Urothelium cell line (cell line): ENCODE data around the gene NPW.

Source experiments
- DNase-seq: peaks from one replicate; pipeline ENCODE4 v3.0.0; 2011; ENCODE audit warnings: low spot score, mixed read lengths
- FAIRE-seq: peaks from 2 replicates; lab custom pipeline; 2011; peaks lifted over from hg19 to GRCh38; lab: Jason Lieb, UNC

The NPW gene

DNA sequence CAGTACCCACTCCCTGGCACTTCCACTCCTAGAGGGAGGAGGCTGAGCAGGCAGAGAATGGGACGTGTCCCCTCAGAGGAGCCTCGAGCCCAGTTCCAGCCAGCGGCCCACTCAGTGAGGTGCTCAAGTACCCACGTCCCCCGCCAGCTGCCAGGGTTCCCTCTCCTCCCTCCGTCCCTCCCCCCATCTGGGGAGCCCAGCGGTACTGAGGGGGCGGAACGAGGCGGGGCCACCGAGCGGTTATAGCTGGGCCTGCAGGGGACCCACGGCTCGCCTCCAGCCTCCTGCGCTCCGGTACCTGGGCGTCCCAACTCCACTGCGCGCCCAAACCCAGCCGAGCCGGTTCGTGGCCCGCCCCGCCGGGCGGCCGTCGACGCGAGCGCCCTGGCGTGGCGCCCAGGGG is at the start of gene NPW:
TSS of gene NPW (plus strand) at position 268 of the 403 bp plus-strand sequence.
- FAIRE-seq = no peak
- DNase-seq = no peak

DNA sequence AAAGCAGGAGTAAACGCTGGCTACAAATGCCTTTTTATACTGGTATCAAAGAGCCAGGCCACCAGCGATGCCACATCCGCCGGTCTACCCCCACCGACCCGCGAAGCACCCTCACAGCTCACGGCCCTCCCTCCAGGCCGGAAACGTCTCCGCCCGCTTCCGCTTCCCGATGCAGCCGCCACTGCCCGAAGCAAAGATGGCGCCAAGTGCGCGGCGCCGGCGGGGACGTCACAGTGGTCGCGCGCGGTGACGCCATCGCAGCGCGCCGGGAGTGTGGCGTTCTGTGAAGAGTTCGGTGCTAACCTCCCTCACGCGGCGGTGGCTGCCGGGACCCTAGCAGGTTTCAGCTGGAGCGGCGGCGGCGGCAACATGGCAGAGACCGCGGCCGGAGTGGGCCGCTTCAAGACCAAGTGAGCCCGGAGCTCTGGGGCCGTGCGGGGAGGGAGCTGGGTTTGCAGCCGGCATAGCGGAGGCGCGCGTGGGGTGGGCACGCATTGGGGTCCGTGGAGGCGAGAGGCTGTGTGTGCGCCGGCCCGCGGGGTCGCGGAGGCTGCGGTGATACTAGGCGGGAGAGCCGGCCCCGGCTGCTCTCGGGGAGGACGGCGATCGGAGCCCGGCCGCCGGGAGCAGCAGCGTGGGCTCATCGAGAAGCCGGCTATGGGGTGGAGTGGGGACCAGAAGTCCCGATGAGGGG is 47.6 kb upstream of the NPW start, which contains the start of gene TBL3:
TSS of gene TBL3 (plus strand) at position 258 of the 694 bp plus-strand sequence. CDS start at position 370, 112 bp downstream.
- FAIRE-seq (peak; percentile 100), DNase-seq (peak; percentile 96)

DNA sequence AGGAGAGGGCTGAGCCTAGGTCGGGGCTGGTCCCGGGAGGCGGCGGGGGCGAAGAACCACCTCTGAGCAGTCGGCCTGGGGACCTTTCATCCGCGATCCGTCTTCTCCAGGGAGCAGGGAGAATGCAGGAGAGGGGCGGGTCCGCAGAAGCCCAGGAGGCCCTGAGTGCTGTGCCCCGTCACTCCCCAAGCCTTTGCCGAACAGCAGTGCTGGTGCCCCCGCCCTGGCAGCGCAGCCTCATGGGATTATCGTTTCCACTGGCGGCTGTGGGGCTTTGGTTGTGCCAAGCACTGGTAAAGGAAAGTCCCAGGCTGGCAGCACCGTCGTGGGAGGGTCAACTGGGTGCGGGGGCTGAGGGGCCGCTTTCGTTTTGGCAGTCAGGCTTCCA is 47.1 kb upstream of the NPW start:
- FAIRE-seq (peak; percentile 13), DNase-seq (no peak)

DNA sequence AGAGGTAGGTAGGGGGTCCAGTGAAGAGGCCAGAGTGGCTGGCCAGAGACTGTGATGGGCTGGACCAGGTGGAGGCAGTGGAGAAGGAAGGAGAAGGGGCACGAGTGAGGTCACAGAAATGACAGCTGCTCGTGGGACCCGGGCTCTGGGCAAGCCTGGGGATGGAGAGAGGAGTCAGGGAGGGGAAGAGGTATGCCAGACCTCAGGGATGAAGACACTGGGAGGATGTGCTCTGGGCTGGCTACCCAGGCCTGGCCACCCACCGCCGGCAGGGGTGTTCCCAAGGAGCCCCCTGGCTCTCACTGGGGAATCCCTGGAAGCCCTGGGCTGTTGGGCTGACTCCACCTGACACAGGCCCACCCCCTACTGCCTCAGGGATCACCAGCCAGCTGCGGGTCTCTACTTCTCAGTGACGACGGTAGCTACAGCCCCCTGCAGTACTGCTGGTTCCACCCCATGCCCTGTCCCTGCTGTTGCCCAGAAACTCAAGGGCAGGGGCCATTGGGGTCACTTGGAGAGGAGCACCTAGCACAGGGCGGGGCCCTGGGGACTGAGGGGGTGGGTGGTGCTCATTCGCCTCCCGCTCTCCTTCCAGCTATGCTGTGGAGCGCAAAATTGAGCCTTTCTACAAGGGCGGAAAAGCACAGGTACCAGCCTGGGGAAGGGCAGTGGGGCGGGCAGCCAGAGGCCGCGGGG is 46.0 kb upstream of the NPW start:
- no peak for DNase-seq
- no peak for FAIRE-seq

DNA sequence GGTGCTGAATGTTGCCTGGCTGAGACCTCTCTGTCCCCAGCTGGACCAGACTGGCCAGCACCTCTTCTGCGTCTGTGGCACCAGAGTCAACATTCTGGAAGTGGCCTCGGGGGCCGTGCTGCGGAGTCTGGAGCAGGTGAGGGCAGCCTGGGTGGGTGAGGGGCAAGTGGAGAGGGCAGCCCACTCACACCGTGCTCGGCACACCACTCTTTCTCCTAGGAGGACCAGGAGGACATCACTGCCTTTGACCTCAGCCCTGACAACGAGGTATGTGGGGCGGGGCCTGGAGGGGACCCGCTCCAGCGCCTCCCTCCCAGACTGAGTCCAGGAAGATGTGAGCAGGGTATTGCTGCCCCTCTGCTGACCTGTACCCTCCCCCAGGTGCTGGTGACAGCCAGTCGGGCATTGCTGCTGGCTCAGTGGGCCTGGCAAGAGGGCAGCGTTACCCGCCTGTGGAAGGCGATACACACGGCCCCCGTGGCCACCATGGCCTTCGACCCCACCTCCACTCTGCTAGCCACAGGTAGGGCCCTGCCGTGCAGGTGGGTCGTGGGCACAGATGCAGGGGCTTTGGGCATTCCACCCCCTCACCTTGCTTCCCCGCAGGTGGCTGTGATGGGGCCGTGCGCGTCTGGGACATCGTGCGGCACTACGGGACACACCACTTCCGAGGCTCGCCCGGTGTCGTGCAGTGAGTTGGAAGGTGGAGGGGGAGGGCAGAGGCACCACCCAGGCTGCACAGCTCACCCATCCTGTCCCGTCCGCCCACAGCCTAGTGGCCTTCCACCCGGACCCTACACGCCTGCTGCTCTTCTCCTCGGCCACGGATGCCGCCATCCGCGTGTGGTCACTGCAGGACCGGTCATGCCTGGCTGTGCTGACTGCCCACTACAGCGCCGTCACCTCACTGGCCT is 45.2 kb upstream of the NPW start:
- FAIRE-seq (peak; percentile 78), DNase-seq (no peak)

DNA sequence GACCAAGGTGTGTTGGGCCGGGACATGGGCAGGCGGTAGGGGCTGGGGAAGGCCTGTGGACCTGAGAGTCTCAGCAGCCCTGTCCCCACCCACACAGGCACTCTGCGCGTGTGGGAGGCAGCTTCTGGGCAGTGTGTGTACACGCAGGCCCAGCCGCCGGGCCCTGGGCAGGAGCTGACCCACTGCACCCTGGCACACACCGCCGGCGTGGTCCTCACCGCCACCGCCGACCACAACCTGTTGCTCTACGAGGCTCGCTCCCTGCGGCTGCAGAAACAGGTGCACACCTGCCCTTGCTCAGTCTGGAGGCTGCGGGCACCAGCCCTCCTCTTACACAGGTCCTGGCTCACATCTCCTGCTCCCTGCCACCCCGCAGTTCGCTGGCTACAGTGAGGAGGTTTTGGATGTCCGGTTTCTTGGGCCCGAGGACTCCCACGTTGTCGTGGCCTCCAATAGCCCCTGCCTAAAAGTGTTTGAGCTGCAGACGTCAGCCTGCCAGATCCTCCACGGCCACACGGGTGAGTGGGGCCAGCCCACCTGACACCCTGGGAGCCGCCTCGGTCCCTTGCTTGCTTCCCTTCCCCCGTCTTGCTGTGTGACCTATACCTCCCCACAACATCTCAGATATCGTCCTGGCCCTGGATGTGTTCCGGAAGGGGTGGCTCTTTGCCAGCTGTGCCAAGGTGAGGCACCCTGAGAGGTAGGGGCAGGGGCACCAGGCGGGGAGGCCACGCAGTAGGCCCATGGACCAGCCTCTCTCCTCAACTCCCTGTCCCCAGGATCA is 44.0 kb upstream of the NPW start:
- DNase-seq = no peak
- FAIRE-seq = no peak

DNA sequence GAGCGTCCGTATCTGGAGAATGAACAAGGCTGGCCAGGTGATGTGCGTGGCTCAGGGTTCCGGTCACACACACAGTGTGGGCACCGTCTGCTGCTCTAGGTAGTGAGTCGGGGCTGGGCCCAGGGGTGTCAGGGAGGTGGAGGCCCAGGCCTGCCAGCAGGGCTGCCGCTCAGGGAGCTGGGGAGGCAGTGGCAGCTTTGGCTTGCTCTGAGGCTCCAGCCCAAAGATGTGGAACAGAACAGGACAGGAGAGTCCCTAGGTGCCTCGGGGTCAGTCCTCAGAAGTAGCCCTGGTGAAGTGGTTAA is 43.4 kb upstream of the NPW start:
- DNase-seq (no peak), FAIRE-seq (no peak)

DNA sequence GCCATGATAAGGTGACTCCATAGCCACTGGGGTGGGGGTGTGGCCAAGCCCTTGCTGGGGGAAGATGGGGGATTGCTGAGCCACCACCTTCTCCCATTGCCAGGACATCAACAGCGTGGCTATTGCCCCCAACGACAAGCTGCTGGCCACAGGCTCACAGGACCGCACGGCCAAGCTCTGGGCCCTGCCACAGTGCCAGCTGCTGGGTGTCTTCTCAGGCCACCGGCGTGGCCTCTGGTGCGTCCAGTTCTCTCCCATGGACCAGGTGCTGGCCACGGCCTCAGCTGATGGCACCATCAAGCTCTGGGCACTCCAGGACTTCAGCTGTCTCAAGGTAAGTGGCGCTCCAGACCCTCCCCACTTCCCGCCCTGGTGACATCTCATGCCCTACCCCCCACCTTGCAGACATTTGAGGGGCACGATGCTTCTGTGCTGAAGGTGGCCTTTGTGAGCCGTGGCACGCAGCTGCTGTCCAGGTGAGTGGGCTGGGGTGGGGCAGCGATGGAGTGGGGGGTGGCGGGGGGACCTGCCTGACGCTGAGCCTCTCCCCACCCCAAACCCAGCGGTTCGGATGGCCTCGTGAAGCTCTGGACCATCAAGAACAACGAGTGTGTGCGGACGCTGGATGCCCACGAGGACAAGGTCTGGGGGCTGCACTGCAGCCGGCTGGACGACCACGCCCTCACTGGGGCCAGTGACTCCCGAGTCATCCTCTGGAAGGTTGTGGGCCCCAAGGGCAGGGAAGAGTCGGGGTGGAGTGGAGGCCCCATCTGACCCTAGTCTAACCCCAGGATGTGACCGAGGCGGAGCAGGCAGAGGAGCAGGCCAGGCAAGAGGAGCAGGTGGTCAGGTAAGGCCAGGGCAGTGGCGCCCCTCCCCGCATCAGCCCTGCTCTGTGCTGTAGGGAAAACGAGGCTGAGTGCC is 42.4 kb upstream of the NPW start:
- FAIRE-seq = peak; percentile 44
- DNase-seq = no peak

DNA sequence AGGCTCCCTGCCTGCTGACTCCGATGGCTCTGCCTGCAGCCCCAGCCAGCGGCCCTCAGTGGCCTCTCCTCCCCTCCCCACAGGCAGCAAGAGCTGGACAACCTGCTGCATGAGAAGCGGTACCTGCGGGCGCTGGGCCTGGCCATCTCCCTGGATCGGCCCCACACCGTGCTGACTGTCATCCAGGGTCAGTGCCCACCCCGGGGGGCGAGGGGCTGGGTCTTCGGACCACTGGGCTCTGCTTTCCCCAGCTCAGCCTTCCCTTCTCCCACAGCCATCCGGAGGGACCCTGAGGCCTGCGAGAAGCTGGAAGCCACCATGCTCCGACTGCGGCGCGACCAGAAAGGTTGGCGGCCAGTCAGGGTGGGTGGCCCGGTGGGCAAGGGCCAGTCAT is 41.7 kb upstream of the NPW start:
- FAIRE-seq (no peak), DNase-seq (no peak)

DNA sequence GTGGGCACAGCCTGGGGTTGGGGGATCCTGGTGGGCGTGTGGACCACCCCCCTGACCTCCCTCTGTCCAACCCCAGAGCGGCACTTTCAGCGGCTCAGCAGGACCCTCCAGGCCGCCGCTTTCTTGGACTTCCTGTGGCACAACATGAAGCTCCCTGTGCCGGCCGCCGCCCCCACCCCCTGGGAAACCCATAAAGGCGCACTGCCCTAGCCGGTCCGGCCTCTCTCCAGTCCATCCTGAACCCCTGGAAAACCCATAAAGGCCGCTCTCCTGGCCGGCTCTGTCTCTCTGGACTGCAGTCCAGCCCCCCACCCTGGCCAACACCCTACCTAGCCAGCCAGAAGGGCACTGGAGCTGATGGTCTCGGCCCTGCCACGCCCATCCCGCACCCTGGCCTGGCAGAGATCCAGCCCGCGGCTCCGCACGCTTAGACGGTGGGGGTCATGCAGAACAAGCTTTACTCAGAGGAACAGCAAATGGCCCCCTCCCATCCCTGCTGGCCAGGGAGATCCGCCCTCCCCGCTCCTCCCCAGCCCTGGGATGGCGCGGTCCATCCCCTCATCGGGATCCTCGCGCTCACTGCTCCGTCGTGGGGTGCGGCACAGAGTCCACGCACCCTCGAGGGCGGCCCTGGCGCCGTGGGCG is 41.0 kb upstream of the NPW start:
- FAIRE-seq = no peak
- no peak for DNase-seq

DNA sequence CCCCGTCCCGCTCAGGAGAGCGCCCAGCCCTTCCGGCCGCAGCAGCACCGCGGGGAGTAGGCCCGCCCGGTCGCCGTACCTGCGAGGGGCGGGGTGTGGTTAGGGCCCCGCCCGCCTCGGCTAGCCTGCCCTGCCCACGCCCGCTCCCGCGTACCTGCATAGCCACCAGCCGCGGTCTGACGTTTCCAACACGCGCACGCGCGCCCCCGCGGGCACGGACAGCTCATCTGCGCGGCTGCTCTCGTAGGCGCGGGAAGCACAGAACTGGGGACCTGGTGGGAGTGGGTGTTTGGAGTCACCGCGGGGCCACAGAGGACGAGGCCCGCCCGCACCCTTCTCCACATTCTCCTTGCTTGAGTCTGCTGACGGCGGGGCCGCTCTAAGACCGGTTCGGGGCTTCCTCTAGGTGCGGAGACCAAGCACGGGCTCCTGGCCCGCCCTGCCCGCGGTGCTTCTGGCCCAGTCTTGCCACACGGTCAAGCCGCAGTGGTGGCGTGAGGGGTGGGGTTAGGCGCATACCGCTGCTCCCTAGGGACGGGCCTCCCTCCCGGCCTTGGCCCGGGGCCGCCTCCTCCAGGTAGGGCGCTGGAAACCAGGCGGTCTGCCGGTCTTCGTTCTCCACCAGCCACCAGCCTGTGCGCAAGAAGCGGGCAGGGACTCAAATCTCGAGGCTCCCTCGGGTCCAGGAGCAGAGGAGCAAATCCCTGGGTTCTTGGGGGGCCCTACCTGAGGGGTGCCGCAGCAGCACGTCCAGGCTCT is 40.1 kb upstream of the NPW start:
- no peak for DNase-seq
- no peak for FAIRE-seq

DNA sequence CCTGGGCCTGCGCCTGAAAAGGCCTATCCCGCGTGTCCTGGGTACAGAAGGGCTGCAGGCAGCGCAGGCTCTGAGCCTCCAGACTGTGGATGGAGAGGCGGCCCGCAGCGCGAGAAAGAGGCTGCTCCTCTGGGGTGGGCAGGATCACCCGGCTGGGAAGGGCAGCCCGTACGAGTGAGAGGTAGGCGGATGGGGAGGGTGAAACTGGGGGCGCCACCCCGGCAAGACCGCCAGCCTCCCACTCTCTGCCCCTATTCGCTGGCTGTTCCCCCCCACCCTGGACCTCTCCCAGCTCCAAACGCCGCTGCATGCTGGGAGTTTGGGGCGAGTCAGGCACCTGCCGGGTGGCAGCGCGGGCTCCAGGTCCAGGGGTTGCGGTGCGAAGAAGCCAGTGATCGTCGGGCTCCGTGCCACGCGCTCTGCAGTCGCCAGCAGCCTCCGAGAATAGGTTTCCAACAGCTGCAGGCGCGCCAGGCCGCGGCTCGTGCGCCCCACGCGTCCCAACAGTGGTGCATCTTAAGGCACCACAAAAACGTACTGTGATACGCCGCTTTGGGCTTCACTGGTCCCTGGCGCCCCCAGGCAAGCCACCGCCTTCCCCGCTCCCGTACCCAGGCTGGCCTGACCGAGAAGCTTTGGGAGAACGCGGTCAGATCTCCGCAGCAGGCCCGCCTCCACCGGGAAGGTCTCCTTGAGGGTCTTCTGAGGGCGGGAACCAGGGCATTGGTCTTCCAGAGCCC is 39.4 kb upstream of the NPW start:
- no peak for FAIRE-seq
- DNase-seq = no peak

DNA sequence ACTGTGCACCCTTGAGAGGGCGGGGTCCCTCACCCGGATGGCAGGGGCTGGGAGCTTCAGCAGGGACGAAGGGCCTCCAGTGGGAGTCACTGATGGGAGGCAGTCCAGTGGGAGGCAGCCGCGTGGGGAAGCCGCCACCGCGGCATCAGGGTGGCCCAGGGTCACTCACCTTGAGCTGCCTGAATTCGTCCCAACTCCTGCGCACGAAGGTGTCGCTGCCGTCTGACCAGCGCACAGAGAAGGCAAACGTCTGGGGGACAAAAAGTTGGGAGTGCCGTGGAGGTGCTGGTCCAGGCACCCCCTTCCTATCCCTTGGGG is 38.9 kb upstream of the NPW start:
- DNase-seq (no peak), FAIRE-seq (no peak)

DNA sequence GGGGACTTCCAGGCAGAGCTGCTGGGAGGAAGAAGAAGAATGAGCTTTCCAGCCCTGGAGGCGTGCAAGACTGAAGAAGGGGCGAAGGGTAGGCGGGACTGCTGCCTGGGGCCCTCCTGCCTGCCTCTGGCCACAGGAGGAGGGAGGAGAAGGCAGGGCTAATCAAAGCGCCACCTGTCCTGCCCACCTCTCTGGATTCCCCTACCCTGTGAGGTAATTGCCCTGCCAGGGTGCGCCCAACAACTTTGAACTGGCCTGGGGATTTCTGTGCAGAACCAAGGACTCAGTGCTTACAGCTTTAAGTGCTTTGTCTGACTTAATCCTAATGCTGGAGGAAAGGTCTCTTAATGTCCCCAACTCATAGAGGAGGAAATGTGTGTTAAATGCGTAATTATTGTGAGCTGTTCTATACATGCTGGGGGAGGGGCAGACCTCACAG is 38.2 kb upstream of the NPW start, which contains the start of gene NOXO1:
TSS of gene NOXO1 (minus strand) at position 72 of the 439 bp plus-strand sequence. CDS start 290 bp downstream, outside the sequence.
- FAIRE-seq (no peak), DNase-seq (no peak)

DNA sequence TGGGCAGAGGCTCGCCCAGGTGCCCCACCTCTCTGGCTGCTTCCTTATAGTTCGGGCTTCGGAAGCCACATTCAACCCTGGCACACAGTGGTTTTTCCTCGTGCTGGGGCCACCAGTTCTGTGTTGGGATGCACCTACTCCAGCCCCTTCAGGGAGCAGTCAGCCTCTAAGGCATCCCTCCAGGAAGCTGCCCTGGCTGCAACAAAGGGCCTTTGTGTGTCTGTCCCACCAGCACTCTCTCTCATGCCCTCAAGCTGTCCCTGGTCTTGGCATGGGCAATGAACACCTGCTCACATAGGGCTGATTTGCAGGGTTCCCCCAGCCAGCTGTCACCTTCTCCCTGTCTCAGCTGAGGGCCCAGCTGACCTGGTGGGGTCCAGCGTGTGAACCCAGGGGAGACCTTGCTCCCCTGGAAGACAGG is 37.6 kb upstream of the NPW start:
- FAIRE-seq (no peak), DNase-seq (peak; percentile 41)

DNA sequence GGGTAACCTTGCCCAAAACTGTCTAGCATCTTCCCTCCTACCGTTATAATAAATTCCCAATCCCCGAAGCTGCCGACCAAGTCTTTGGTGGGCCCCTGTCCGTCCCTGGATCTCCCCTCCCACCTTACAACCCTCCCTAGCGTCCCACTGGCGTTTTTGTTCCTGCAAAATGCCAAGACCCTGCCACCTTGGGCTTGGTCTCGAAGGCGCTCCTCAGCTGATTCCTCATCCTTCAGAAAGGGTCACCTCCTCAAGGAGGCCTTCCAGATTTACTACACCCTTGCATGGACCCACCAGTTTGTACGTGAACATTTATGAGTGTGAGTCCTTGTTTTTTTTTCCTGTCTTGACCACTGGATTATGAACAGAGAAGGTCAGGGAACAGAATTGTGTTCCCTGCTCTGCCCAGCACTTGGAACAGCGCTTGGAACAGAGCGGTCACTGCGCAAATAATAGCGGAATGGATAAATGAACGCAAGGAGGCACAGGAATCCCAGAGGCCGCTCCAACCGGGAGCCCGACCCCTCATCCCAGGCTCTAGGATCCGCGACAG is 36.5 kb upstream of the NPW start:
- no peak for DNase-seq
- FAIRE-seq = no peak

DNA sequence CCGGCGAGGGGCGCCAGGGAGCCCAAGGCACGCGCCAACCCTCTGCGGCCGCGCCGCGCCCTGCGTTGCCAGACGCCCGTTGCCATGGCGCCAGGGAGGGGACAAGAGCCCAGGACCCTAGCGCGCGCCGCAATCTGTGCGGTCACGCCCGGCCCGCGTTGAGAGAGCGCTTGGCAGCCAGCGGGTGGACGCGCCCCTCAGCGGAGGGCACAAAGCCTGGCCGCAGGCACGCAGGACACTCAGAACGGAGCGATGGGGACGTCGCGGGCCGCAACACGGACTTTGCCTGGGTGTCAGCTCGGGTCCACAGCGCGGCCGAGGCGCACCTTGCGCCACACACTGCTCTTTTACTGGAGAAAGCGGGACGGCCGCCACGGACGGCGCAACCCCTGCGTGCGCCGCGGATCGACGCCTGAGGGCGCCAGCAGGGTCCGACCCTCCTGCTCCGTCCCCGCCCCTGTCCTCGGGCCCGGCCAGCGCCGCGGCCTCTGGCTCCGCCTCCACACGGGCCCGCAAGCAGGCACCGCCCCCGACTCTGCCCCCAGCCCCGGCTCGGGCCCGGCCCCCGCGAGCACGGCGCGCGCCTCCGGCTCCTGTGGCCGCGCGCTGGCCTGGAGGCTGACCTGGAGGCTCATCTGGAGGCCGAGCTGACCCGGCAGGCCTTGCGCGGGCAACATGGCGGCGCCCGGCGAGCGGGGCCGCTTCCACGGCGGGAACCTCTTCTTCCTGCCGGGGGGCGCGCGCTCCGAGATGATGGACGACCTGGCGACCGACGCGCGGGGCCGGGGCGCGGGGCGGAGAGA is 35.8 kb upstream of the NPW start, which contains the start of gene GFER:
TSS of gene GFER (plus strand) at position 650 of the 803 bp plus-strand sequence. CDS start at position 676, 26 bp downstream.
- peak; percentile 99 for DNase-seq
- FAIRE-seq = peak; percentile 73
